ENCODE data around the gene DTHD1. TPM values are rescaled to one million over a fixed set of nuclear protein-coding genes. Genes with fewer than 3 reads are reported as not detected.
A peak's percentile ranks its signal among the peaks of the same experiment; 100 is the strongest.

DTHD1 gene
- total and polyA plus RNA-seq, 9 donors, result 0.47 TPM; not detected in 8

DNA sequence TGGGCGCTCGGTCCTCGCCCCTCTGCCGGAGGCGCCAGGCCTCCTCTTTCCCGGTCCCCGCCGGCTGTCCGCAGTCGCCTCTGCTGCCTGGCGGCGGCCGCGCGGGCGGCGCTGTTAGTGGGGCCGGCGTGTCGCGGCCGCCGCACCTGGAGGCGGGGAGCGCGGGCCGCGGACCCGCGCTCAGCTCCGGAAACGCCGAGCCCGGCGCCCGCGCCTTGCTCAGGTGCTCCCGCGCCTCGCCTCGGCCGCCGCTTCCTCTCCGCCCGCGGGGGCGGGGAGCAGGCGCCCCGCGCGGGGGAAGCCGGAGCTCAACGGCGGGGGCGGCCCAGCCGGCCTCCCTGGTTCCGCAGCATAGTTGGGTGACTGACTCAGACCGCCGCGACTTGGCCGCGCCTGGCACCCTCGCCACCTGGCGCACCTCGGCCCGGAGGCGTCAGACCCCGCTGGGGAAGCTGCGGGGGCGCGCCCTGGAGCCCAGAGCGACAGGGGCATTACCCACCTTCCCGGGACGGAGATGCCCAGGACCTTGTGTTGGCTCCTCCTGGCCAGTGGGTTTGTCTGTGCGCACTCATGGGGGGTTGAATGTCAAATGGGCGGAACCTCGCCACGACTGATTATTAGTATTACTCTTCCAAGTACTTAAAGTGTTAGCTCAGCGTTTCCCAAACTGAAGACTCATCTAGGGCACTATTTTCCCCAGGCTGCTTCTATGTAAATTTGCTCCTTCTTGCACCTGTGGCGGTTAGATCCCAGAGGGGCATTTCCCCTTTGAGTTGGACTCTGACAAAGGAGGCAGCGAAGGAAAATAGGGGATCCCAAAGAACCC lies 36.9 kb upstream of the DTHD1 start, which contains the start of gene ARAP2:
ARAP2 (minus strand) TSS at position 258 of the 826 bp plus-strand sequence. CDS start 15,028 bp downstream, outside the sequence.
- 2% methylated on average over 74 of the region's 81 CpGs for WGBS (ENCODE audit: insufficient coverage)
- Histone ChIP-seq H3K4me1 (ENCODE audit: control insufficient read depth, insufficient read depth, low read length) (peaks cover 6% of the 10 kb centered on the region), H3K27ac (ENCODE audit: low read length) (peak within 1 kb of the TSS; percentile 66)

DNA sequence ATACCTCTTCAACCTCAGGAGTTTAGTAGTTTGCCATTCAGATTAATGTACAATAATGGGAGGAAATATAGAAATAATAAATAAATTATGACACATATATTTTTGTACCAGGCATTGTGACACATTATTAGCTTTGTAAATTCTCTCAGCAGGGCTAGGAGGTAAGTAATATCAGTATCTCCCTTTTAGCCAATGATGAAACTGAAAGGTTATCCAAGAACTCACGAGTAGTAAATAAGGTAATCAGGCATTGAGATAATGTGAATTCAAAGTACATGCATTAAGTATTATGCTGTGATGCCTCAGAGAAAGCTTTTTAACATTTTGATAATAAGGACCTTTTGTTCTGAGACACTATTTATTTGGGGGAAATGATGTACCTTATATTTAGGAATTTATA lies 31.8 kb upstream of the DTHD1 start:
- WGBS (ENCODE audit: insufficient coverage), result no CpG with 5 or more reads among the region's 1 CpG
- H3K27ac ChIP-seq (ENCODE audit: low read length), result no peak overlapping the region
- peaks cover 14% of the 10 kb centered on the region for H3K27me3 ChIP-seq (ENCODE audit: control insufficient read depth, insufficient read depth, low read length)
- no peaks in the 10 kb centered on the region for H3K36me3 ChIP-seq (ENCODE audit: control insufficient read depth, insufficient read depth, low read length)
- no peak overlapping the region for H3K4me3 ChIP-seq (ENCODE audit: low read length)
- DNase-seq, result no peak
- H3K4me1 ChIP-seq (ENCODE audit: control insufficient read depth, insufficient read depth, low read length), result peaks cover under 1% of the 10 kb centered on the region
- no peaks in the 10 kb centered on the region for H3K9me3 ChIP-seq (replicated peaks; ENCODE audit: control insufficient read depth, low read depth, low read length)

More for the DNA sequence above, 36.9 kb upstream of the DTHD1 start, which contains the start of gene ARAP2:
- H3K27me3 ChIP-seq (ENCODE audit: control insufficient read depth, insufficient read depth, low read length), result peaks cover 23% of the 10 kb centered on the region
- no peaks in the 10 kb centered on the region for H3K36me3 ChIP-seq (ENCODE audit: control insufficient read depth, insufficient read depth, low read length)
- no peaks in the 10 kb centered on the region for H3K9me3 ChIP-seq (replicated peaks; ENCODE audit: control insufficient read depth, low read depth, low read length)
- peak; percentile 53 for DNase-seq
- H3K4me3 ChIP-seq (ENCODE audit: low read length), result peak within 1 kb of the TSS; percentile 61

DNA sequence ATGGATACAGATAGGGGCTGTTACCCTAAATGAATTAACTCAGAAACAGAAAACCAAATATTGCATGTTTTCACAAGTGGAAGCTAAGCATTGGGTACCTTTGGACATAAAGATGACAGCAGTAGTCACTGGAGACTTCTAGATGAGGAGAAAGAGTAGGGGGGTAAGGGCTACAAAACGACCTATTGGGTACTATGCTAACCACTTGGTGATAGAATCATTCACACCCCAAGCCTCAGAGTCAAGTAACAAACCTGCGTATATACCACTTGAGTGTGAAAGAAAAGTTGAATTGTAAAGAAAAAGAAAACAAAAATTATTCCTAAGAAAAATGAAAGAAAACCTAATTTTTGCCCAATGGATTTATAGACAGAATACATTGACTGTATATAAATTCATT lies 29.4 kb upstream of the DTHD1 start:
- no CpG with 5 or more reads among the region's 2 CpGs for WGBS (ENCODE audit: insufficient coverage)
- H3K27me3 ChIP-seq (ENCODE audit: control insufficient read depth, insufficient read depth, low read length), result no peaks in the 10 kb centered on the region
- no peak for DNase-seq
- H3K4me3 ChIP-seq (ENCODE audit: low read length), result no peak overlapping the region
- no peak overlapping the region for H3K27ac ChIP-seq (ENCODE audit: low read length)
- no peaks in the 10 kb centered on the region for H3K9me3 ChIP-seq (replicated peaks; ENCODE audit: control insufficient read depth, low read depth, low read length)
- no peaks in the 10 kb centered on the region for H3K36me3 ChIP-seq (ENCODE audit: control insufficient read depth, insufficient read depth, low read length)
- H3K4me1 ChIP-seq (ENCODE audit: control insufficient read depth, insufficient read depth, low read length), result no peaks in the 10 kb centered on the region

DNA sequence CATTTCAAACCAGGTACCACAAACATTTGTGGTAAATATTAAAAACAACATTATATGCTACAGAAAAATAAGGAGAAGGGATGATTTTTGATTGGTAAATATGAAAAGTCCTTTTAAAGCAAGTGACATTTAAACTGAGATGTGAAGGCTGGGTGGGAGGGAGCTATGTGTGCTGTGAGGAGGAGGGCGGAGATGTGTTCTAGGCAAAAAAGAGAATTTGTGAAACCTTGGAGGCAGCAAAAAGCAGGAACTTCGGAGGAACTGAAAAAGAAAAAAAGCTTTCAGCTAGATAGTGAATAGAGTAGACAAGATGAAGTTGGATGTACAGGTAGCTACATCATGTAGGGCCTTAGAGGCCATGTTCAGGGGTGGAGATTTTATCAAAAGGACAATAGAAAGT lies 27.0 kb upstream of the DTHD1 start:
- DNase-seq, result no peak

DNA sequence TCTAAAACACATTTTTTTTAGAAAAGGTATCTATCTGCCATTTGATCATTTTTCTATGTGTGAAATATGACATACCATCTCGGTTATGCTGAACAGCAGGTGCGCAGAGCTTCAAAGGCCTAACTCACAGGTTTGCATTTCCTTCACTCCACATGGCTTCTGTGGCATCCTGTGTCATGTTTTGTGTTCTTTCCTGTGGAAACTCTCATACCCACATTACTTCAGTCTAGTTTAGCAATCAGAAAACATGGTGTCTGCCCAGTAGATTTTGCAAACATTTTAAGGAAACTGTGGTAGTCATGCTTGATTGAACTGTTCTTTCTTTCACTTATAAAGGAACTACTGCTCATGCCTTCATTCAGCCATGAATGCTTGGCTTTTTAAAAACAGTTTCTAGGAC lies 25.8 kb upstream of the DTHD1 start:
- Histone ChIP-seq H3K27ac (ENCODE audit: low read length) (no peak overlapping the region), H3K27me3 (ENCODE audit: control insufficient read depth, insufficient read depth, low read length) (no peaks in the 10 kb centered on the region), H3K9me3 (replicated peaks; ENCODE audit: control insufficient read depth, low read depth, low read length) (no peaks in the 10 kb centered on the region), H3K4me3 (ENCODE audit: low read length) (no peak overlapping the region), H3K4me1 (ENCODE audit: control insufficient read depth, insufficient read depth, low read length) (no peaks in the 10 kb centered on the region), H3K36me3 (ENCODE audit: control insufficient read depth, insufficient read depth, low read length) (no peaks in the 10 kb centered on the region)
- WGBS (ENCODE audit: insufficient coverage), result no CpG with 5 or more reads among the region's 2 CpGs
- DNase-seq, result peak; percentile 30

More for the DNA sequence above, 27.0 kb upstream of the DTHD1 start:
- Histone ChIP-seq H3K4me1 (ENCODE audit: control insufficient read depth, insufficient read depth, low read length) (no peaks in the 10 kb centered on the region), H3K9me3 (replicated peaks; ENCODE audit: control insufficient read depth, low read depth, low read length) (no peaks in the 10 kb centered on the region), H3K36me3 (ENCODE audit: control insufficient read depth, insufficient read depth, low read length) (no peaks in the 10 kb centered on the region), H3K4me3 (ENCODE audit: low read length) (no peak overlapping the region), H3K27ac (ENCODE audit: low read length) (no peak overlapping the region), H3K27me3 (ENCODE audit: control insufficient read depth, insufficient read depth, low read length) (no peaks in the 10 kb centered on the region)
- 60% methylated on average over 2 of the region's 2 CpGs for WGBS (ENCODE audit: insufficient coverage)

DNA sequence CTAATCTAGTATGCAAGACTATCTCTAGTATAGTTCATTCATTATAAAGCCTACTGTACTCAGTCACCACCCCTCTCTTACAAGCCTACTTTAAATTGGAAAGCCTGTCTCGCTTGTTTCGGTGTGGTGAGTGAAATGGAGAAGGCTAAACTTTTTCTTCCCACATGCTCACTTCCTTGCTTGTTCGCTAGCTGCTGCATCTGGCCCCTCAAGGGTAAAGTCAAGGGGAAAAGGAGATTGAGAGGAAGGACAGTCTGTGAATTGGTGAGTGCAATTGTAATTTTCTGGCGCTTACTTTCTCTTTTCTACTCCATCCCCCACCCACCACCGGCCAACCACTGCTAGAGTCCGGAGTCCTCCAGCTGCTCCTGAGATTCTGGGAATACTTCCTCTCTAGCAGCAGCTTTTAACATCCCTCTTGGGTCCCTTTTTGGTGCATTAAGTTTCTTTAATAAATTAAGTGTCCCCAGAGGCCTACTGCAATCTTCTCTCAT lies 25.0 kb upstream of the DTHD1 start:
- Histone ChIP-seq H3K27me3 (ENCODE audit: control insufficient read depth, insufficient read depth, low read length) (no peaks in the 10 kb centered on the region), H3K4me1 (ENCODE audit: control insufficient read depth, insufficient read depth, low read length) (no peaks in the 10 kb centered on the region), H3K9me3 (replicated peaks; ENCODE audit: control insufficient read depth, low read depth, low read length) (no peaks in the 10 kb centered on the region), H3K27ac (ENCODE audit: low read length) (peak overlapping the region; percentile 65), H3K36me3 (ENCODE audit: control insufficient read depth, insufficient read depth, low read length) (no peaks in the 10 kb centered on the region), H3K4me3 (ENCODE audit: low read length) (peak overlapping the region; percentile 16)
- WGBS (ENCODE audit: insufficient coverage), result no CpG with 5 or more reads among the region's 6 CpGs
- peak; percentile 89 for DNase-seq

DNA sequence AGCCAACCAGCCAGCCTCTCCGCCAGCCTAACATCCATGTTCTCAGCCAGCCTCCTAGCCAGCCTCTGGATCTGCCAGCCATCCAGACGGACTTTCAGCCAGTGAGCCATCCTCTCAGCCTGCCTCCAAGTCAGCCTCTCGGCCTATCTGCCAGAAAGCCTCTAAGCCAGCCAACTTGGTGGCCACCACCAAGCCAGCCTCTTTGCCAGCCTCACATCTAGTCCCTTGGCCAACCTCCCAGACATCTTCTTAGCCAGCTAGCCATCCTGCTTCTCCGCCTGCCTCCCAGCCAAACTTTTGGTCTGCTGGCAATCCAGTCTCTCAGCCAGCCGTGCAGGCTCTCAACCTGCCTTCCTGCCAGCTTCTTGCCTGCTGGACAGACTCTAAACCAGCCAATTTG lies 20.7 kb upstream of the DTHD1 start:
- 84% methylated on average over 5 of the region's 5 CpGs for WGBS (ENCODE audit: insufficient coverage)
- DNase-seq, result no peak
- H3K4me3 ChIP-seq (ENCODE audit: low read length), result no peak overlapping the region
- no peaks in the 10 kb centered on the region for H3K9me3 ChIP-seq (replicated peaks; ENCODE audit: control insufficient read depth, low read depth, low read length)
- H3K4me1 ChIP-seq (ENCODE audit: control insufficient read depth, insufficient read depth, low read length), result no peaks in the 10 kb centered on the region
- no peaks in the 10 kb centered on the region for H3K36me3 ChIP-seq (ENCODE audit: control insufficient read depth, insufficient read depth, low read length)
- no peak overlapping the region for H3K27ac ChIP-seq (ENCODE audit: low read length)
- H3K27me3 ChIP-seq (ENCODE audit: control insufficient read depth, insufficient read depth, low read length), result no peaks in the 10 kb centered on the region

DNA sequence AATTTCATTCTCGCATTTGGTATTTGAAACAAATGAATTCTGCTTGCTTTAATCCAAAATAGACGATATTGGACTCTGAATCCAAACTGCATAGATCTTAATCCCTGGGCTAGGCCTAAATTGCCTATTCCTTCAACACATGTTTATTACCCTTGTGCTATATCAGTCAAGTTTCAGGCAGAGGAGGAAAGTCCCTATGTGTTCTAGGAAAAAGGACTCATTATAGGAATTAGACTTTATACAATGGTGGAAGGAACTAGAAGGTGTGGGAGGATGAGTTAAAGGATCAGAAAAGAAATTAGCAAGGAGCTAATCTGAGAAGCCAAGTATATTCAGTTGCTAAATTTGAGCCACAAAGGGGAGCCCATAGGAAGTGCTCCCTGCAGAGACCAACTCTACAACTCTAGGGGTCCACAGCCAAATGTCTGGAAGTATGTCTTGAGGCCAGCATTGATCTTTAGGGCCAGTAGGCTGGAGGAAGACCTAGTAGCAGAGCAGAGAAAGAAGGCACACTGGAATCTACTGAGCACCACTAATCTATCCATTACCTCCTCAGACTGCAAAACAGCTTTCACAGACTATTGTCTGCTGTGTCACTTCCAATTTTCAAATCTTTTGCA lies 17.1 kb upstream of the DTHD1 start:
- Histone ChIP-seq H3K27ac (ENCODE audit: low read length) (no peak overlapping the region), H3K27me3 (ENCODE audit: control insufficient read depth, insufficient read depth, low read length) (no peaks in the 10 kb centered on the region), H3K36me3 (ENCODE audit: control insufficient read depth, insufficient read depth, low read length) (no peaks in the 10 kb centered on the region), H3K4me1 (ENCODE audit: control insufficient read depth, insufficient read depth, low read length) (no peaks in the 10 kb centered on the region), H3K9me3 (replicated peaks; ENCODE audit: control insufficient read depth, low read depth, low read length) (no peaks in the 10 kb centered on the region), H3K4me3 (ENCODE audit: low read length) (no peak overlapping the region)
- DNase-seq, result no peak
- no CpG with 5 or more reads among the region's 2 CpGs for WGBS (ENCODE audit: insufficient coverage)

DNA sequence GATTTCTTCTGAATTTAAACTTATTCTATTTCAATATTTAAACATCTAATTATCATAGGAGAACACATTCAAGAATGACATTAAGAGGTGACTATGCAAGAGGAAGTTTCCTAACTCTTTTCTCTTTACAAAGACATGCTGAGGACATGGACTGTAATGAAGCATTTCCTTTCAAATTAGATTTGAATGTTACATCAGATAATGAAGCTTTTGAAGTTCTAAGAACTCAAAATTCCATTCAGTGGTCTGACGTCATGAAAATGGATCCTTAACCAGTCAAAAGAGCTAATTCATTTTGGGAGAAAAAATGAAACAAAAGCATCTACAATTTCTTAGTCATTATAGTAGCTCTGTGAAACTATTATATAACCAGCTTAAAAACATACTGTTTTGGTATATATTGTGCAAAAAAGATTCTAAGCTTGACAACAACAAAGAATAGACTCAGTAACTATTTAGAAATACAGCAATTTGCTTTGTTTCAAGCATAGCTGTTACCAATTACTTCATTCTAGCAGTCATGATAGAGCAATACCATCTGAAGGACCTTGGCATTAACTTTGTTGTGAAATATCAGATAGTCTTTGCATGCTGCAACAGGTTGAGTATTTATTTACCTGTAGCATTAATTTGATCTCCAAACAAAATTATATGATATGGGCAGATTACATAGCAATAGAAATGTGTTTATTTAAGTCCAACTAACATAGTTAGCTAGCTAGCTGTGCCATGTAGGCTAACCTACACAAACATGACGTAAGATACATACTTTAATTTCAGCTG lies 13.7 kb upstream of the DTHD1 start:
- Histone ChIP-seq H3K27ac (ENCODE audit: low read length) (no peak overlapping the region), H3K9me3 (replicated peaks; ENCODE audit: control insufficient read depth, low read depth, low read length) (no peaks in the 10 kb centered on the region), H3K36me3 (ENCODE audit: control insufficient read depth, insufficient read depth, low read length) (no peaks in the 10 kb centered on the region), H3K4me3 (ENCODE audit: low read length) (no peak overlapping the region), H3K4me1 (ENCODE audit: control insufficient read depth, insufficient read depth, low read length) (no peaks in the 10 kb centered on the region), H3K27me3 (ENCODE audit: control insufficient read depth, insufficient read depth, low read length) (no peaks in the 10 kb centered on the region)
- DNase-seq, result no peak
- no CpG with 5 or more reads among the region's 2 CpGs for WGBS (ENCODE audit: insufficient coverage)

DNA sequence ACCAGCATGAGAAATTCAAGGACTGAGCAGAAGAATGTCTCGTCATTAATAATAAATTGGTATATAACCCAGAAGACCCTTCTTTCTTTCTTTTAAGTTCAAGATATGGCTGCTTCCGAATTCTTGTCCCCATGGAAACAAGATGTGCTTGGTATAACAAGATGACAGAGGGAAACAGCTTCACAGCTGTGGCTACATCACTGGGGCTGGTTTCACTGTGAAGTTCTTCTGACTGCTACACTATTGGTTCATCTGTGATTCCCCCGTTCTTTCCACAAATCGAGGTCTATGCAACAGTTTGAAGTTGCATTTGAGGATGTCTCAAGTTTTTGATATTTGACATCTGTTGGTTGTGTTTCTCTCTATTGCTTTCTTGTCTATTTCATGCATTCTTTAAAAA lies 12.3 kb upstream of the DTHD1 start:
- H3K4me3 ChIP-seq (ENCODE audit: low read length), result no peak overlapping the region
- no peak overlapping the region for H3K27ac ChIP-seq (ENCODE audit: low read length)
- no peaks in the 10 kb centered on the region for H3K9me3 ChIP-seq (replicated peaks; ENCODE audit: control insufficient read depth, low read depth, low read length)
- no peaks in the 10 kb centered on the region for H3K36me3 ChIP-seq (ENCODE audit: control insufficient read depth, insufficient read depth, low read length)
- no peaks in the 10 kb centered on the region for H3K4me1 ChIP-seq (ENCODE audit: control insufficient read depth, insufficient read depth, low read length)
- WGBS (ENCODE audit: insufficient coverage), result 86% methylated on average over 1 of the region's 4 CpGs
- H3K27me3 ChIP-seq (ENCODE audit: control insufficient read depth, insufficient read depth, low read length), result no peaks in the 10 kb centered on the region
- DNase-seq, result peak; percentile 25
